ENCODE data around the gene THAP7. TPM values are rescaled to one million over a fixed set of nuclear protein-coding genes. Genes with fewer than 3 reads are reported as not detected.
"Not testable (repeated sequence)": the region's sequence is repeated elsewhere in the genome, so short reads cannot be mapped to it uniquely, and the experiment has no call there.

The THAP7 gene
- total RNA-seq, 1 donor from 2014 or later, result 17.8 TPM

- no peak for TF ChIP-seq CTCF (IDR thresholded peaks at IDR 0.05; ENCODE audit: borderline replicate concordance)
- Histone ChIP-seq H3K27me3 (ENCODE audit: low read depth) (no peaks in the 10 kb centered on the region), H3K27ac (replicated peaks) (peak overlapping the region; percentile 81), H3K9me3 (replicated peaks) (no peaks in the 10 kb centered on the region), H3K36me3 (no peaks in the 10 kb centered on the region), H3K4me1 (peaks cover 26% of the 10 kb centered on the region), H3K4me3 (peak overlapping the region; percentile 71)
- peak; percentile 90 for DNase-seq
- intact Hi-C loops (cut with micrococcal nuclease), result no loop called here
Measured at GRCh38 chr22:21014202-21014725, 12.3 kb upstream of the THAP7 start.

DNA sequence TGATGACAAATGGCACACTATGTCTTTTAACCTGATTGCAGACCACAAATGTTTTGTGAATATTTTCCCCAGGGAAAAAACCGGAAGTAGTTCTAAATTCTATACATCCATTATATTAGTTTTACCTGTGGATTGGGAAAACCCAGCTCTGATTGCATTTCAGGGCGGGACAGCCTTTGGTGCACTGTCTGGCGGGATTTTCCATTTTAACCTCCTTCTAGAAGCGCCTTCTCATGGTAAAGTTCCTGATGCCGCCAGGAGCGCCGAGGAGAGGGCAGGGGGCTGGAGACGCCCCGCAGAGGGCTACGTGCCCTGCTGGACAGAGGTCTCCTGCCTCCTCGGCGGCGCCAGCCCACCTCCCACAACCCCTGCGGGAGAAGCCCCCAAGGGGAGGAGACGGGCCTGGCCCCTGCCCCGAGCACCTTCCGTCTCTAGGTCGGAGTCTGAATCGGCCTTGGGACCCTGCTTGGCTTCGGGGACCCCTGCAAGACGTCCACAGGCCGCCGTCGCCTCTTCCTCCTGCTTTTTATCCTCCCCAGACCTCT, 11.8 kb upstream of the THAP7 start:
- Histone ChIP-seq H3K4me3 (peak overlapping the region; percentile 71), H3K27me3 (ENCODE audit: low read depth) (no peaks in the 10 kb centered on the region), H3K9me3 (replicated peaks) (no peaks in the 10 kb centered on the region), H3K27ac (replicated peaks) (peak overlapping the region; percentile 81), H3K4me1 (peaks cover 26% of the 10 kb centered on the region), H3K36me3 (no peaks in the 10 kb centered on the region)
- no peak for TF ChIP-seq CTCF (IDR thresholded peaks at IDR 0.05; ENCODE audit: borderline replicate concordance)
- intact Hi-C loops (cut with micrococcal nuclease), result no loop called here
- no peak for DNase-seq

GRCh38 chr22:21012446-21013407, 10.8 kb upstream of the THAP7 start:
- no peak for DNase-seq
- Histone ChIP-seq H3K9me3 (replicated peaks) (no peaks in the 10 kb centered on the region), H3K36me3 (no peaks in the 10 kb centered on the region), H3K4me1 (peaks cover 26% of the 10 kb centered on the region), H3K27me3 (ENCODE audit: low read depth) (no peaks in the 10 kb centered on the region), H3K27ac (replicated peaks) (no peak overlapping the region), H3K4me3 (no peak overlapping the region)
- TF ChIP-seq CTCF (IDR thresholded peaks at IDR 0.05; ENCODE audit: borderline replicate concordance), result no peak
- intact Hi-C loops (cut with micrococcal nuclease), result no loop called here

DNA sequence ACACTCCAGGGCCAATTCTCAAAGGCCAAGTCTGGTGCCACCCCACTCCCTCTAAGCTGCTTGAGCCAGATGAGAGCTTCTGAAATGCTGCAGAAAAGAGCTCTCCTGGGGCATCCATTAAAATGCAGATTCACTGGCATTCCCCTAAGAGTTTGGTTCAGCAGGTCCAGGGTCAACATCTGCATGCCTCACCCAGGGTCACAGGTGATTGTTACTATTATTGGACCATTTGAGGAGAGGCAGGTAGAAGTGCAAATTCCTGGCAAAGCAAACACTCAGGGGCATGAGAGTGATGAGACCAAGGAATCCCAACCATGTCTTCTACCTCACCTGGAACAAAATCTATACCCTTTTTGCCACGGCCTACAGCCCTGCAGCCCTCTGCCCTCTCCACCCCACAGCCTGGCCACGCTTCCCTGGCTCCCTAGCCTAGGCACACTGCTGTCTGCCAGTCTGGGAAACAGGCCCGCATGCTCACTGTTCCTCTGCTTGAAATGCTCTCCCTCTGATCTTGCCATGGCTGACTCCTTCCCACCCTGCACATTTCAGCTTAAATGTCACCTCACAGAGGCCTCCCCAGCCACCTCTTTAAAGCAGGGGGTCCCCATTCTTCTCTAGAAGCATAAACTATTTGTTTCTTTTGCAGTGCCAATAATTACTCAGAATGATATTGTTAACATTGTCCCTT, 8.7 kb upstream of the THAP7 start:
- Histone ChIP-seq H3K4me3 (no peak overlapping the region), H3K9me3 (replicated peaks) (no peaks in the 10 kb centered on the region), H3K27me3 (ENCODE audit: low read depth) (no peaks in the 10 kb centered on the region), H3K27ac (replicated peaks) (no peak overlapping the region), H3K4me1 (peaks cover 22% of the 10 kb centered on the region), H3K36me3 (no peaks in the 10 kb centered on the region)
- no peak for TF ChIP-seq CTCF (IDR thresholded peaks at IDR 0.05; ENCODE audit: borderline replicate concordance)
- intact Hi-C loops (cut with micrococcal nuclease), result no loop called here
- DNase-seq, result no peak

DNA sequence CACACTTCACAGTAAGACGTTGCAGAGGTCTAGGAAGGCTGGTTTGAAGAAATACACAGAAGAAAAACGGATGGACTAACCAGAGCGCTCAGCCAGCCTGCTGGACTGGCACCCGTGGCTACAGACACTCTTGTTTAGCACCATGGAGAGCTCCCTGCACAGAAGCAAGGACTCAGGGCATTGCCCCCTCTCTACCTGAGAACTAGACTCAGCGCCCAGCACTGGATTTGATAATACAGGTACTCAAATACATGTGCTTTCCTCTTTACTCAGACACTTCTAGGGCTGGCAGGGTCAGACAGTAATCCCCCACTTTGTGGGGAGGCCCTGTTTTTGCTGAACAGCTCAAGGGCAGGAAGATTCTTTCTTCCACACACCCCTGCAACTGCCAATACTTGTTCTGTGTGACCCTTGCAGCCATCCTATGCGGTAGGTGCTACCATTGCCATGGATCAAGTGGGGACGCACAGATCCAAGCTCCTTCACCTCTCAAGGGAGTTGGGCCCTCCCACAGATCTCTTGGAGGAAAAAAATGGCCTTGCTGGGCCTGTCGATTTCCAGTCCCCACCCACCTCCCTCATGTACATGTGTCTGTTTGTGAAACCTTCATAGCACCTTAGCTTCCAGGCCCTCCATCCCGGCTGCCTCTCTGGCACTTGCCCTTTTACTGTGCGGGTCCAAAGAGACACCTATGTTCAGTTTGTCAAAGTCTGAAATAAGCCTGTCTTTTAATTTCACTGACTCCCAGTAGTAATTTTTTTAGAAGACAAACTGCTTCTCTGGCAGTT, 7.9 kb upstream of the THAP7 start:
- Histone ChIP-seq H3K9me3 (replicated peaks) (no peaks in the 10 kb centered on the region), H3K4me1 (peaks cover 14% of the 10 kb centered on the region), H3K4me3 (no peak overlapping the region), H3K36me3 (no peaks in the 10 kb centered on the region), H3K27me3 (ENCODE audit: low read depth) (no peaks in the 10 kb centered on the region), H3K27ac (replicated peaks) (no peak overlapping the region)
- DNase-seq, result no peak
- intact Hi-C loops (cut with micrococcal nuclease), result no loop called here
- no peak for TF ChIP-seq CTCF (IDR thresholded peaks at IDR 0.05; ENCODE audit: borderline replicate concordance)

GRCh38 chr22:21009208-21009607, 7.3 kb upstream of the THAP7 start:
- H3K9me3 ChIP-seq (replicated peaks); H3K4me1 ChIP-seq; H3K4me3 ChIP-seq; DNase-seq; intact Hi-C loops (cut with micrococcal nuclease); H3K27ac ChIP-seq (replicated peaks); H3K36me3 ChIP-seq; H3K27me3 ChIP-seq (ENCODE audit: low read depth): not testable (repeated sequence)
